Measurements from ENCODE around the gene RAPGEF1.

Gene RAPGEF1

GRCh38 chr9:131590449-131590848 lies 149.4 kb downstream of the RAPGEF1 start:
- Histone ChIP-seq H3K27me3 (replicated peaks; ENCODE audit: insufficient read depth, low read length) (no peaks in the 10 kb centered on the region), H3K79me2 (ENCODE audit: low read length) (no peaks in the 10 kb centered on the region), H3K27ac (ENCODE audit: low read length) (no peak overlapping the region), H3K9me3 (replicated peaks; ENCODE audit: insufficient read depth, low read length) (no peaks in the 10 kb centered on the region), H3K9me2 (replicated peaks; ENCODE audit: insufficient read depth, low read length) (no peaks in the 10 kb centered on the region), H4K20me1 (ENCODE audit: insufficient read depth, low read length) (no peaks in the 10 kb centered on the region), H3F3A (ENCODE audit: insufficient read depth, low read length) (no peaks in the 10 kb centered on the region), H2AFZ (ENCODE audit: low read length) (no peak overlapping the region), H3K9ac (ENCODE audit: low read length) (no peak overlapping the region), H3K4me1 (ENCODE audit: low read length) (no peaks in the 10 kb centered on the region), H3K4me2 (ENCODE audit: low read depth, low read length) (no peak overlapping the region), H3K4me3 (ENCODE audit: low read length) (no peak overlapping the region), H3K36me3 (replicated peaks; ENCODE audit: insufficient read depth, low read length) (peaks cover 10% of the 10 kb centered on the region; the same call in 1 of the 2 replicates)
- TF ChIP-seq EZH2phosphoT487 (IDR thresholded peaks at IDR 0.05; ENCODE audit: low read length) (no peak), EZH2 (optimal IDR thresholded peaks at IDR 0.05; ENCODE audit: low read depth, low read length) (no peak), CTCF (IDR thresholded peaks at IDR 0.05; ENCODE audit: low read length) (no peak)
- no peak for DNase-seq

GRCh38 chr9:131589993-131590392 lies 149.9 kb downstream of the RAPGEF1 start:
- no peak overlapping the region for H2AFZ ChIP-seq (ENCODE audit: low read length)
- no peaks in the 10 kb centered on the region for H3K79me2 ChIP-seq (ENCODE audit: low read length)
- no peak overlapping the region for H3K4me3 ChIP-seq (ENCODE audit: low read length)
- no peak for DNase-seq
- no peaks in the 10 kb centered on the region for H3F3A ChIP-seq (ENCODE audit: insufficient read depth, low read length)
- no peaks in the 10 kb centered on the region for H3K27me3 ChIP-seq (replicated peaks; ENCODE audit: insufficient read depth, low read length)
- no peak overlapping the region for H3K4me2 ChIP-seq (ENCODE audit: low read depth, low read length)
- no peak overlapping the region for H3K27ac ChIP-seq (ENCODE audit: low read length)
- no peaks in the 10 kb centered on the region for H3K4me1 ChIP-seq (ENCODE audit: low read length)
- H4K20me1 ChIP-seq (ENCODE audit: insufficient read depth, low read length): no peaks in the 10 kb centered on the region
- 0 out of 2 replicates have a peak, but pooled peaks cover 8% of the 10 kb centered on the region for H3K36me3 ChIP-seq (replicated peaks; ENCODE audit: insufficient read depth, low read length)
- no peak overlapping the region for H3K9ac ChIP-seq (ENCODE audit: low read length)
- no peaks in the 10 kb centered on the region for H3K9me3 ChIP-seq (replicated peaks; ENCODE audit: insufficient read depth, low read length)
- no peaks in the 10 kb centered on the region for H3K9me2 ChIP-seq (replicated peaks; ENCODE audit: insufficient read depth, low read length)
- TF ChIP-seq EZH2phosphoT487 (IDR thresholded peaks at IDR 0.05; ENCODE audit: low read length) (no peak), EZH2 (optimal IDR thresholded peaks at IDR 0.05; ENCODE audit: low read depth, low read length) (no peak), CTCF (IDR thresholded peaks at IDR 0.05; ENCODE audit: low read length) (no peak)

- H3K4me3 ChIP-seq (ENCODE audit: low read length): no peak overlapping the region
- no peak overlapping the region for H3K27ac ChIP-seq (ENCODE audit: low read length)
- no peaks in the 10 kb centered on the region for H3F3A ChIP-seq (ENCODE audit: insufficient read depth, low read length)
- TF ChIP-seq EZH2 (optimal IDR thresholded peaks at IDR 0.05; ENCODE audit: low read depth, low read length): no peak
- TF ChIP-seq EZH2phosphoT487 (IDR thresholded peaks at IDR 0.05; ENCODE audit: low read length): no peak
- no peak for TF ChIP-seq CTCF (IDR thresholded peaks at IDR 0.05; ENCODE audit: low read length)
- no peak for DNase-seq
- H3K9ac ChIP-seq (ENCODE audit: low read length): no peak overlapping the region
- H3K79me2 ChIP-seq (ENCODE audit: low read length): no peaks in the 10 kb centered on the region
- H3K4me2 ChIP-seq (ENCODE audit: low read depth, low read length): no peak overlapping the region
- no peaks in the 10 kb centered on the region for H3K9me3 ChIP-seq (replicated peaks; ENCODE audit: insufficient read depth, low read length)
- no peaks in the 10 kb centered on the region for H3K27me3 ChIP-seq (replicated peaks; ENCODE audit: insufficient read depth, low read length)
- 0 out of 2 replicates have a peak, but pooled peaks cover 8% of the 10 kb centered on the region for H3K36me3 ChIP-seq (replicated peaks; ENCODE audit: insufficient read depth, low read length)
- H4K20me1 ChIP-seq (ENCODE audit: insufficient read depth, low read length): no peaks in the 10 kb centered on the region
- no peaks in the 10 kb centered on the region for H3K9me2 ChIP-seq (replicated peaks; ENCODE audit: insufficient read depth, low read length)
- H2AFZ ChIP-seq (ENCODE audit: low read length): no peak overlapping the region
- H3K4me1 ChIP-seq (ENCODE audit: low read length): no peaks in the 10 kb centered on the region
Observed at GRCh38 chr9:131589124-131589711, 150.7 kb downstream of the RAPGEF1 start.
